Adipocyte (in vitro differentiated cells): ENCODE measurements around the gene LRRC75B.

Source experiments
- DNase-seq: peaks from one replicate; pipeline ENCODE4 v3.0.0-alpha.2; 2015; ENCODE audit warnings: low read depth
- H3K27me3 ChIP-seq: replicated peaks from 2 replicates; pipeline ENCODE4 v1.7.0; 2013; ENCODE audit warnings: mild to moderate bottlenecking, low read length, moderate library complexity; ENCODE audit not compliant: control insufficient read depth, insufficient read depth
- H3K36me3 ChIP-seq: 2 replicates; pipeline ENCODE4 v1.7.0; 2013; ENCODE audit warnings: low read length, mild to moderate bottlenecking, moderate library complexity; ENCODE audit not compliant: control insufficient read depth, insufficient read depth, severe bottlenecking
- H3K4me1 ChIP-seq: 2 replicates; pipeline ENCODE4 v1.7.0; 2013; ENCODE audit warnings: mild to moderate bottlenecking, low read length, moderate library complexity; ENCODE audit not compliant: control insufficient read depth, insufficient read depth
- H3K4me3 ChIP-seq: 2 replicates; pipeline ENCODE4 v1.7.0; 2013; ENCODE audit warnings: mild to moderate bottlenecking, low read length, moderate library complexity
- H3K9ac ChIP-seq: 2 replicates; pipeline ENCODE4 v1.7.0; 2013; ENCODE audit warnings: mild to moderate bottlenecking, low read length, moderate library complexity
- H3K9me3 ChIP-seq: 2 replicates; pipeline ENCODE4 v1.7.0; 2013; ENCODE audit warnings: mild to moderate bottlenecking, low read length, moderate library complexity; ENCODE audit not compliant: control insufficient read depth

Gene LRRC75B

DNA sequence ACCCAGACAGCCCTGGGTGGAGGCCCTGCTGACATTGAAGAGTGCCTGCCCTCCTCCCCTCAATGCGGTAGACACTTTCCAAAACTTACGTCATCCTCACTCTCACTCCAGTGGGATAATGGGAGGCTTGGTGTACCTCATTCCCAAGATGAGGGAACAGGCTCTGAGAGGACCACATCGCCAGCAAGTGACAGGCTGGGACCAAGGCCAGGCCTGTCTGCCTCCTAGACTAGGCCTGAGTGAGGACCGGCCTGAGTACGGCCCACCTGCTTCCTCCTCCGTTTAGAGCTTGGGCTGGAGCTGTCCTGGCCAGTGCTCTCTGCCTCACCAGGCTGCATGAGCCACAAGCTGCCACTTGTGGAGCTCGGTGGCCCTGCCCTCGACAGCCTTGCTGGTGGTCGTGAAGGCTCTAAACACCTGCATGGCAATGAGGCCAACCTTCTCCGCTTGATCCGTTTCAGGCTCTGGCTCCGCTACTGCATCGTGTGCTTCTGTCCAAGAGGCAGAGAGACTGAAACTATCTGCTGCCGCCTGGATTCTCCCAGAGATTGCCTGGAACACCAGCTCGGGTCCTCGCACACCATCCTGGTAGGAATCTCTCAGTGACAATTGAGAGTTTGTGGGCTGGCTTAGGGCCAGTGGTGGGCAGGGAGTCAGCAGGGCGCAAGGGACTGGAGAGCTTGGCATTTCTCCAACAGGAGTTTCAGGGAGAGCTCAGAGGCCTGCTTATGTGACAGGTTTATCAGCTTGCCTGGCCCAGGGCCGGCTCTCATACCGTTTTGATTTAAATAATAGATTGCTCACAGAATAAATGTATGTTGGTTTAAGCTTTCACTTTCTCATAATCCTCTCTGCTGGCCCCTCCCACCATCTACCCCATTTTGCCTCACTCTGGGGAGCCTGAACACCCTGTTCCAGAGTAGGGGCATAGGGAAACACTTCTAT lies 9.4 kb downstream of the LRRC75B start:
- peak overlapping the region; percentile 31 for H3K4me3 ChIP-seq

DNA sequence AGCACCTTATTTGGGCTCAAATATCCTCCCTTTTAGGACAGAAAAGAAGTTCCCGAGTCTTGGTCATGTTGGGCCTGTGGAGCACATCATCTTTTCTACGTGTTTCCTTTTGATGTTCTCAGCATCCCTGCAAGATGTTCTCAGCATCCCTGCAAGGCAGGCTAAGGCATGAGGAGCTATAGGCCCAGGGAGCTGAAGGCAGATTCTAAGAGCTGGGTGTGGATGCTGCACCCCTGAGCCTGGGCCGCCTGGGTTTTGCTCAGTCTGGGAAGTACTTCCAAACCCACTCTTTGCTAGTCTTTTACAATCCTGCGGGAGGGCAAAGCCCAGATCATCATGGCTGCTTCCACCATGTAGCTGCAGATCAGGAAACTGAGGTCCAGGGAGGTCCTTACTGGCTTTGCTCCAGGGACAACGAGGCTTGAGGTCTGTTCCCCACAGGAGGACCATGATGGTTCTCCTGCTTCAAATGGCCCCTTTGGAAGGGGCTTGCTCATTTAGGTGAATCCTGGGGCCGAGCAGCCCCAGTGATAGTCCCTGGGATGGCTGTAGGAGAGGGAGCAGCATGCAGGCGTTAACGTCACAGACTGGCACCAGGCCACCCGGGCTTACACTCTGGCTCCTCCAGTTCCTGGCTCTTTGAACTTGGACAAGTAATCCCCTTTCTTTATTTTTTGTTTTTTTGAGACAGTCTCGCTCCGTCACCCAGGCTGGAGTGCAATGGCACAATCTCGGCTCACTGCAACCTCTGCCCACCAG lies 10.6 kb downstream of the LRRC75B start:
- H3K9me3 ChIP-seq: no peaks in the 10 kb centered on the region
- H3K4me1 ChIP-seq: peaks cover 36% of the 10 kb centered on the region
- no peak overlapping the region for H3K9ac ChIP-seq
- no peak for DNase-seq
- H3K36me3 ChIP-seq: peaks cover 5% of the 10 kb centered on the region
- no peaks in the 10 kb centered on the region for H3K27me3 ChIP-seq
- H3K4me3 ChIP-seq: no peak overlapping the region

More for the DNA sequence above, 9.4 kb downstream of the LRRC75B start:
- H3K27me3 ChIP-seq: no peaks in the 10 kb centered on the region
- peak overlapping the region; percentile 16 for H3K9ac ChIP-seq
- H3K9me3 ChIP-seq: no peaks in the 10 kb centered on the region
- peak; percentile 46 for DNase-seq
- H3K36me3 ChIP-seq: peaks cover 14% of the 10 kb centered on the region
- peaks cover 35% of the 10 kb centered on the region for H3K4me1 ChIP-seq

DNA sequence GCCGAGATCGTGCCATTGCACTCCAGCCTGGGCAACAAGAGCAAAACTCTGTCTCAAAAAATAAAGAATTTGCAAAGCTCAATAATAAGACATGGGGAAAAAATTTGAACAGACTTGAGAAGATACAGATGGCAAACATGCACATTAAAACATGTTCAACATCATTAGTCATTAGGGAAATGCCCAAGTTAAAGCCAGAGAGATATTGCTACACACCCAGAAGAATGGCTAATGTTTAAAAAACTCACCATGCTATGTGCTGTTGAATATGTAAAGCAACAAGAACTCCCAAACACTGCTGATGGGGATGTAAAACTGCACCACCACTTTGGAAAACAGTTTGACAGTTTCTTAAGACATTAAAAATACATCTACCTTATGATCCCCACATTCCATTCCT lies 12.6 kb downstream of the LRRC75B start:
- Histone ChIP-seq H3K9me3 (no peaks in the 10 kb centered on the region), H3K27me3 (no peaks in the 10 kb centered on the region), H3K9ac (no peak overlapping the region), H3K4me3 (no peak overlapping the region), H3K36me3 (no peaks in the 10 kb centered on the region), H3K4me1 (peaks cover 40% of the 10 kb centered on the region)
- DNase-seq: peak; percentile 80

DNA sequence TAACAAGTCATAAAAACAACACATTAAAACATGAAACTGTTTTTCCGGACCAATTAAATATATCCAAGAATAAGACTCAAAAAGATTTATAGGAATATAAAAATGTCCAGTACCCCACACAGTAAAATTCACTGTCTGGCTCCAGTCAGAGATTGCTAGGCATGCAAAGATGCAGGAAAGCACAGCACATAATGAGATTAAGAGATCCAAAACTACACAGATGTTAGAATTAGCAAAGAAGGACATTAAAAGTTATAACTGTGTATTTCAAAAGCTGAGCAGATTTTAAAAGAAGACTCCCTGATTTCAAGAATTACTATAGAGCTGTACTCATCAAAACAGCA lies 13.6 kb downstream of the LRRC75B start:
- H3K36me3 ChIP-seq: peaks cover 9% of the 10 kb centered on the region
- peaks cover 40% of the 10 kb centered on the region for H3K4me1 ChIP-seq
- no peak for DNase-seq
- no peaks in the 10 kb centered on the region for H3K9me3 ChIP-seq
- H3K27me3 ChIP-seq: no peaks in the 10 kb centered on the region
- H3K4me3 ChIP-seq: no peak overlapping the region
- no peak overlapping the region for H3K9ac ChIP-seq

DNA sequence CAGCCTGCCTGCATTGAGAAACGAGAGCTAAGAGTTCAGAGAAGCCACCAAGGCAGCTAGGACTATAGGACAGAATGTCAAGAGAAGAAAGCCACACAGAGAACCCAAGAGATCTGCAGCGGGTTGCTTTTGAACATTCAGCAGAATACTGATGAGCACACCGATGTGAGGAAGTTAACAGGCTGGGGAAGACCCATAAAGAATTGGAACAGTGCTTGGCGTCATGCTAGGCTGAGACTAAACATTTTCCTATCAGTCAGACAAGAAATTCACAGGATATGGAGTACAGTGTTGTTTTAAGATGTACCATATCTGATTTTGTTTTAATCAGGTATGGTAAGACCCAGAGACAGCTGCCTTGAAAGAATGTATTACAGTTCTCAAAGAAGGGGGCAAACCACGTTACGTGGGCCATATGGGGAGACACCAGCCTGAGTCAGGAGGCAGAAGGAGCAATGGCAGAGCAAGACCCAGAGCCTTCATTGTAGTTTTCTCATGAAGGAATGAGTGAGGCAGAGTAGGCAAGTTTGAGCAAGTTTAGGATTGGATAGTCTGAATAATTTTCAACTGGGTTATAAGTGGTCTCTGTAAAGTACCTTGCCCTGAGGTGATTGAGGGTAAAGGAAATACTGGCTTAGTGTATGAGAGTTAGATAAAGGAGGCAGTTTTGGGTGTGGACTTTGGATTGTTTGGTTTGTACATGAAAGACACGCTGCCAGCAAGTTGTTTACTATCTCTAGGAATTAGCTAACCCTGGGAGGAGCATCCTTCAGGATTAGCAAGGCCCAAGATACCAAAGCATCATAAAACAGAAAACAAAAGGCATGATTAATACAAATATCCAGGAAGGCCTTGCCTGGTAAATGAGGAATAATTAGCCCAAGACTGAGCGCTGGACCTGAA lies 14.3 kb downstream of the LRRC75B start:
- Histone ChIP-seq H3K9me3 (no peaks in the 10 kb centered on the region), H3K4me1 (peaks cover 35% of the 10 kb centered on the region), H3K4me3 (no peak overlapping the region), H3K36me3 (peaks cover 15% of the 10 kb centered on the region), H3K9ac (no peak overlapping the region), H3K27me3 (no peaks in the 10 kb centered on the region)
- no peak for DNase-seq

DNA sequence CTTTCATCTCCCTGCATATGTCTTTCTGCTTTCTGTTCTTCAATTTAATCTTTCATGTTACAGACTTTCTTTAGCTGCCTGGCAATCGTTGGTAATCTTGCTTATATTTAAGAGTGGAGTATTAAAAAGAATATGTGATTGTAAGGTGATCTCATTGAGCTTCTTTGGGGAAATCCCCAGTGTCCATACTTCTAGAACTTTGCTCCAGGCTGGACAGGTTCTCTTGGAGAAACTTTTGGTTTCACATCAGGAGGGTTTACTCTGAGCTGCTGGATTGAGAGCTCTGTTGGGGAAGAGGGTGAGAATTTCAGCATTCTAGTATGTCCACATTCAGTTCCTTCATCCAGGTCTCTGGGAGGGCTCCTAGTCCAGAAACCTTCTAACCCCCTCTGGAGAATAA lies 16.1 kb downstream of the LRRC75B start:
- Histone ChIP-seq H3K4me1 (peaks cover 27% of the 10 kb centered on the region), H3K27me3 (no peaks in the 10 kb centered on the region), H3K36me3 (peaks cover 34% of the 10 kb centered on the region), H3K4me3 (no peak overlapping the region), H3K9ac (no peak overlapping the region), H3K9me3 (no peaks in the 10 kb centered on the region)
- no peak for DNase-seq

DNA sequence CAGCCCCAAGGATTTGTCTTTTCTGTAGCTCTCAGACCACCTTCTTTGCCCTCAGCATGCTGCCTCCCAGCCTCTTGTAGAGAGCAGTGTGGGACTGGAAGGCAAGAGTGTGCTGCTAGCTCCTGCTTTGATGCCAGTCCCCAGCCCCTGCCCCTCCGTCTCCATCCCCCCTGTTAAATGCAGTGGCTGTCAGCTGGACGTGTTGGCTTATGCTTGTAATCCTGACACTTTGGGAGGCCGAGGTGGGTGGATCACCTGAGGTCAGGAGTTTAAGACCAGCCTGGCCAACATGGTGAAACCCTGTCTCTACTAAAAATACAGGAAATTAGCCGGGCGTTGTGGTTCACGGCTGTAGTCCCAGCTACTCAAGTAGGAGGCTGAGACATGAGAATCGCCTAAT lies 21.6 kb downstream of the LRRC75B start:
- peaks cover 61% of the 10 kb centered on the region for H3K36me3 ChIP-seq
- no peak for DNase-seq
- no peak overlapping the region for H3K4me3 ChIP-seq

DNA sequence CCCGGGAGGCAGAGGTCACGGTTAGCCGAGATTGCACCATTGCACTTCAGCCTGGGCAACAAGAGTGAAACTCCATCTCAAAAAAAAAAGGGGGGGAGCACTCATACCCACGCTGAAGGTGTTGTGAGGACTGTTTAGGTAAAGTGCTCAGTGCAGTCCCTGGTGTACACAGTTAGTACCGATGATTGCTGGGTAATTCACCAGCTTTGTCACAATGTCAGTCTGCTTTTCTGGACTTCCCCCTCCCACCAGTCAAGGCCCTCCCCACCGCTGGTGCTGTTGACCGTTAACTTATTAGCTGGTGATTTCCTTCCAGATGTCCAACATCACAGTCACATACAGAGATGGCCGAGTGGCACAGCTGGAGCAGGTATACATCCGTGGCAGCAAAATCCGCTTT lies 25.2 kb downstream of the LRRC75B start:
- H3K4me1 ChIP-seq: peaks cover 22% of the 10 kb centered on the region
- no peak overlapping the region for H3K4me3 ChIP-seq
- no peaks in the 10 kb centered on the region for H3K27me3 ChIP-seq
- H3K36me3 ChIP-seq: peaks cover 36% of the 10 kb centered on the region
- DNase-seq: no peak
- no peak overlapping the region for H3K9ac ChIP-seq
- no peaks in the 10 kb centered on the region for H3K9me3 ChIP-seq

More for the DNA sequence above, 21.6 kb downstream of the LRRC75B start:
- H3K9ac ChIP-seq: no peak overlapping the region
- H3K9me3 ChIP-seq: no peaks in the 10 kb centered on the region
- no peaks in the 10 kb centered on the region for H3K27me3 ChIP-seq
- H3K4me1 ChIP-seq: peaks cover 10% of the 10 kb centered on the region

DNA sequence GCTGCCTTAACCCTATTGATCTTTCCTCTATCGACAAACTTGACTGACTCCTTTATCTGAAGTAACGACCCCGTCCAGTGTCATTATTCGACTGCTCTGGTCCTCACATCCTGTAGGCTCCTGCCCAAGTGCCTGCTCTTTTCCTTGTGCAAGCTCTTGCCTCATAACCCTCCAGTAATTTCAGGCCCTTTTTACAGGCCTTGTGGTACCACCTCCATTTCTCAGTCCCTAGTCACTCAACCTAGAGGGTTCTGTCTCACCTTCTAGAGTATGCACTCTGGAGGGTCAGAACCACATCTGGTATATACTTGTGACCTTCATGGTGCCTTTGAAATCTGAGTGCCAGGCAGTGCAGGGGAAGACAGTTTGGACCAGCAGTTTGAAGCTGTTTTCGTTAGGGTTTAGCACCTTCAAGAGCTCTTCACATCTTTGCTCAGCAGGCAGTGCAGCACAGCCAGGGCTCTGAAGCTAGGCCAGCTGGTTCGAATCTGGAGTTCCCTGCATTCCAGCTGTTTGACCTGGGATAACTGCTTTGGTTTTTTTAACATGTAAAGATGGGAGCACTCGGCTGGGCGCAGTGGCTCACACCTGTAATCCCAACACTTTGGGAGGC lies 25.9 kb downstream of the LRRC75B start:
- H3K9ac ChIP-seq: no peak overlapping the region
- H3K27me3 ChIP-seq: no peaks in the 10 kb centered on the region
- H3K36me3 ChIP-seq: peaks cover 29% of the 10 kb centered on the region
- peaks cover 22% of the 10 kb centered on the region for H3K4me1 ChIP-seq
- H3K4me3 ChIP-seq: no peak overlapping the region
- no peak for DNase-seq
- H3K9me3 ChIP-seq: no peaks in the 10 kb centered on the region

DNA sequence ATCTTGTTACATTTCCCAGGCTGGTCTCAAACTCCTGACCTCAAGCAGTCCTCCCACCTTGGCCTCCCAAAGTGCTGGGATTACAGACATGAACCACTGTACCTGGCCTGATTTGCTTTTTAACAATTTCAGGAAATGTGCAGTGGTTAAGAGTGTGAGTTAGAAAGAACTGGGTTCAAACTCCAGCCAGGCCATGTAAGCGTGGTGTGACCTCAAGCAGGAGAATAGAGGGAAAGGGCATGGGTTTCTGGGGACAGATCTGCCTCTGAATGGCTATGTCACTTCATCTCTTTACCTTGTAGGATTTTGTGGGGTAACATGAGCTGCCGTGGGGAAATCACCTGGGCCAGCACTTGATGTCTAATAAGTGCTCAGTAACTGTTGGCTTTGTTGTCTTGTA lies 27.8 kb downstream of the LRRC75B start:
- Histone ChIP-seq H3K4me1 (peaks cover 22% of the 10 kb centered on the region), H3K9ac (no peak overlapping the region), H3K27me3 (no peaks in the 10 kb centered on the region), H3K9me3 (no peaks in the 10 kb centered on the region), H3K36me3 (peaks cover 30% of the 10 kb centered on the region), H3K4me3 (no peak overlapping the region)
- no peak for DNase-seq
